Right atrium auricular region (tissue), 2 donors: ENCODE data around the gene IP6K2. TPM values are rescaled to one million over a fixed set of nuclear protein-coding genes. Genes with fewer than 3 reads are reported as not detected.
A peak's percentile ranks its signal among the peaks of the same experiment; 100 is the strongest.

Source experiments
- DNase-seq: peaks from one replicate; pipeline ENCODE4 v3.0.0-alpha.2; 2019; ENCODE audit warnings: low spot score
- H3K27ac ChIP-seq, 2 donors: fragments of 200-600 bp; sonication (generic); 1 replicate in 1 of 2; 2 replicates in 1 of 2; pipeline ENCODE4 v1.5.1; 2016 to 2019
- H3K27me3 ChIP-seq, 2 donors: fragments of 200-600 bp; sonication (generic); one replicate each; pipeline versions ENCODE4 v1.5.1 to v1.6.0; 2017 to 2019
- H3K36me3 ChIP-seq: fragments of 200-600 bp; sonication (generic); one replicate; pipeline ENCODE4 v1.5.1; 2016
- H3K4me1 ChIP-seq, 2 donors: fragments of 200-600 bp; sonication (generic); one replicate each; pipeline versions ENCODE4 v1.5.1 to v1.6.0; 2017 to 2019
- H3K4me3 ChIP-seq, 2 donors: fragments of 200-600 bp; sonication (generic); 1 replicate in 1 of 2; 2 replicates in 1 of 2; pipeline ENCODE4 v1.5.1; 2017 to 2019; ENCODE audit warnings: mild to moderate bottlenecking in 1 of 2, moderate library complexity in 1 of 2
- H3K9me3 ChIP-seq, 2 donors: fragments of 200-600 bp; sonication (generic); one replicate each; pipeline ENCODE4 v1.5.1; 2019
- total RNA-seq, 2 donors: library from RNA; depleted of rRNA; stranded (reverse); fragments of >200 nt; gene quantifications; one replicate each; pipeline ENCODE4 v1.1.0, GENCODE V29; 2016
- TF ChIP-seq, protein P1 (sequence below), 2 donors: fragments of 200-600 bp; sonication (generic); IDR thresholded peaks; one replicate each; pipeline ENCODE4 v1.5.1; 2019; ENCODE audit warnings: antibody characterized with exemption in 2 of 2

IP6K2 gene
- total RNA-seq, 2 donors from 2014 or later = 35.7 to 39.6 TPM

- no peaks in the 10 kb centered on the region for H3K9me3 ChIP-seq
- peaks cover 0 to 44% of the 10 kb centered on the region in 2 donors for H3K4me1 ChIP-seq
- peaks cover 66% of the 10 kb centered on the region for H3K36me3 ChIP-seq
- TF ChIP-seq, protein P1, sequence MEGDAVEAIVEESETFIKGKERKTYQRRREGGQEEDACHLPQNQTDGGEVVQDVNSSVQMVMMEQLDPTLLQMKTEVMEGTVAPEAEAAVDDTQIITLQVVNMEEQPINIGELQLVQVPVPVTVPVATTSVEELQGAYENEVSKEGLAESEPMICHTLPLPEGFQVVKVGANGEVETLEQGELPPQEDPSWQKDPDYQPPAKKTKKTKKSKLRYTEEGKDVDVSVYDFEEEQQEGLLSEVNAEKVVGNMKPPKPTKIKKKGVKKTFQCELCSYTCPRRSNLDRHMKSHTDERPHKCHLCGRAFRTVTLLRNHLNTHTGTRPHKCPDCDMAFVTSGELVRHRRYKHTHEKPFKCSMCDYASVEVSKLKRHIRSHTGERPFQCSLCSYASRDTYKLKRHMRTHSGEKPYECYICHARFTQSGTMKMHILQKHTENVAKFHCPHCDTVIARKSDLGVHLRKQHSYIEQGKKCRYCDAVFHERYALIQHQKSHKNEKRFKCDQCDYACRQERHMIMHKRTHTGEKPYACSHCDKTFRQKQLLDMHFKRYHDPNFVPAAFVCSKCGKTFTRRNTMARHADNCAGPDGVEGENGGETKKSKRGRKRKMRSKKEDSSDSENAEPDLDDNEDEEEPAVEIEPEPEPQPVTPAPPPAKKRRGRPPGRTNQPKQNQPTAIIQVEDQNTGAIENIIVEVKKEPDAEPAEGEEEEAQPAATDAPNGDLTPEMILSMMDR (IDR thresholded peaks at IDR 0.05) = no peak
- no peak for DNase-seq
- H3K27me3 ChIP-seq = no peaks in the 10 kb centered on the region
- no peak overlapping the region for H3K4me3 ChIP-seq
- no peak overlapping the region for H3K27ac ChIP-seq
Observed at GRCh38 chr3:48688737-48689075, 28.3 kb downstream of the IP6K2 start.

GRCh38 chr3:48688032-48688736 lies 28.8 kb downstream of the IP6K2 start:
- TF ChIP-seq, protein P1 (IDR thresholded peaks at IDR 0.05) = no peak
- H3K36me3 ChIP-seq = peaks cover 61% of the 10 kb centered on the region
- no peaks in the 10 kb centered on the region for H3K27me3 ChIP-seq
- H3K9me3 ChIP-seq = no peaks in the 10 kb centered on the region
- H3K4me3 ChIP-seq = no peak overlapping the region
- H3K4me1 ChIP-seq = peaks cover 0 to 45% of the 10 kb centered on the region in 2 donors
- no peak for DNase-seq
- H3K27ac ChIP-seq = no peak overlapping the region

- no peak for DNase-seq
- no peak overlapping the region for H3K4me3 ChIP-seq
- H3K36me3 ChIP-seq = peaks cover 59% of the 10 kb centered on the region
- no peak overlapping the region for H3K27ac ChIP-seq
- TF ChIP-seq, protein P1 (IDR thresholded peaks at IDR 0.05) = no peak
- peaks cover 0 to 47% of the 10 kb centered on the region in 2 donors for H3K4me1 ChIP-seq
- no peaks in the 10 kb centered on the region for H3K27me3 ChIP-seq
- no peaks in the 10 kb centered on the region for H3K9me3 ChIP-seq
Observed at GRCh38 chr3:48687220-48687678, 29.8 kb downstream of the IP6K2 start.

DNA sequence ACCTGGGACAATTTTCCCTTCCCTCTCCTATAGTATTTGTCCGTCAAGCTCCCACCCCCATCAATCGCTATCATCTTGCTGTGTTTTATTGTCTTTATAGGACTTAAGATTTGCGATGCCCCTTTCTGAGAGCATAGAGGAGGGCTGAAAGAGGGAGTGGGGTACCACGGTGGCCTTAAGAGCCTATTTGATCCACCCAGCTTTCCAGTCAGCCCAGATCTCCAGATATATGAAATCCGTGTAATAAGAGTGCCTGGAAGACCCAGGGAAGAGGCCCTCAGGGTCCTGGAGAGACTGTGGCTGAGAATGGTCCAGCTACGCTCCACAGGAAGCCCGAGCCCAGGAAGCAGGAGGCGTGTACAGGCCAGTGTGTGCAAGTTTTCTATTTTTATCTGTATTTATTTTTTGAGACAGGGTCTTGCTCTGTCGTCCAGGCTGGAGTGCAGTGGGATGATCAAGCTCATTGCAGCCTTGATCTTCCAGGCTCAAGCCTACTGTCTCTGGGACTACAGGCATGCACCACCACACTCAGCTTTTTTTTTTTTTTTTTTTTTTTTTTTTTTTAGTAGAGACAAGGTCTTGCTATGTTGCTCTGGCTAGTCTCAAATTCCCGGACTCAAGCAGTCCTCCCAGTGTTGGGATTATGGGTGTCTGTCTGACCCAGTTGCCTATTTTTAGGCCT lies 30.3 kb downstream of the IP6K2 start:
- Histone ChIP-seq H3K27ac (peak overlapping the region; percentile 85 to 91), H3K9me3 (no peaks in the 10 kb centered on the region), H3K4me3 (peak overlapping the region; percentile 90 to 94), H3K4me1 (peaks cover 0 to 42% of the 10 kb centered on the region in 2 donors), H3K36me3 (peaks cover 59% of the 10 kb centered on the region), H3K27me3 (no peaks in the 10 kb centered on the region)
- no peak for DNase-seq
- TF ChIP-seq, protein P1 (IDR thresholded peaks at IDR 0.05) = no peak

DNA sequence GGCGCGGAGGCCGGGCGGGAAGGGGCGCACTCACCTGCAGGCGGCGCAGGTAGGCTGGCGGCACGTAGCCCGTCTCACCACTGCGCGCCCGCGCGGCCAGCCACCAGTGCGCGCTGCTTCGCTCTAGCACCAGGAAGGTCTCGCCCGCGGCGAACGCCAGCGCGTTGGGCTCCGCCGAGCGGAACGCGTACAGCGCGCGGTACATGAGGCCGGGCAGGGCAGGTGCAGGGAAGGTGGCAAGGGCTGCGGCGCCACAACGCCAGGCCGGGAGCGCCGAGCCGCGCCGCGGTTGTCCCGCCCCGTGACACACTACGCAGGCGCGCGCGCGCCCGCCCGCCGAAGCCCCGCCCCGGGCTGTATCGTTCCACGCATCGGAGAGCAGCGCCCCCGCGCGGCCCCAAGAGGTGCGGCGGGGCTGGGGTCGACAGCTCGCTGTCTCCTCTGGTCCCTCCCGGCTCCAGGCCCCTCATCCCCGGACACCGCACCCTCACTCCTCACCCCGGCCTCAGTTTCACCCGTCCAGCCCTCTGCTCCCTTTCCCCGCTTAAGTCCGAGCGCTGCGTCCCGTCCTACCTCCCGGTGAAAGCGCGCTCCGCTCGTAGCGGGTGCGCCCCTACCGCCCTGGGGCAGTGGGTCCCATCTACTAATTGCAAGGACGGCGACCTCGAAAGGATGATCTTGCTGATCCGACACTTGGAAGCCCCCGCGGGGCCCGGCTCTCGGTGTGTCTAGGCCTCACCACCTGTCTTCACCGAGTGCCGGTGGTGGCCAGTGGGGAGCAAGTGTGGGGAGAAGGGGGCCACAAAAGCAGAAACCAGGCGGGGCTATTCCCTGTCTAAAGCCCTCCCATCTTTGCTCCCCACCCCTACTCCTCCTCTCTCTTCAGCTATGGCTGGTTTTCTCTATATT lies 31.2 kb downstream of the IP6K2 start, which contains the start of gene NCKIPSD:
TSS of gene NCKIPSD (minus strand) at position 313 of the 909 bp plus-strand sequence. CDS start at position 205, 108 bp downstream.
- peaks cover 59% of the 10 kb centered on the region for H3K36me3 ChIP-seq
- peak within 1 kb of the TSS; percentile 85 to 91 for H3K27ac ChIP-seq
- H3K27me3 ChIP-seq = no peaks in the 10 kb centered on the region
- H3K9me3 ChIP-seq = no peaks in the 10 kb centered on the region
- H3K4me3 ChIP-seq = peak within 1 kb of the TSS; percentile 90 to 94
- peak; percentile 88 for DNase-seq
- TF ChIP-seq, protein P1 (IDR thresholded peaks at IDR 0.05) = peak; percentile 87 to 93
- H3K4me1 ChIP-seq = peaks cover 0 to 42% of the 10 kb centered on the region in 2 donors
